Type B pancreatic cell (in vitro differentiated cells): ENCODE measurements around the gene FAM204A. TPM values are rescaled to one million over a fixed set of nuclear protein-coding genes. Genes with fewer than 3 reads are reported as not detected.

Source experiments
- DNase-seq: peaks from one replicate; pipeline ENCODE4 v3.0.0; 2021; ENCODE audit warnings: mixed read lengths; ENCODE audit not compliant: unreplicated experiment; ENCODE audit errors: extremely low spot score
- H3K27ac Mint-ChIP-seq: 2 replicates; pipeline ENCODE4 v1.8.0; 2021; ENCODE audit warnings: mild to moderate bottlenecking, mixed read lengths
- H3K27me3 Mint-ChIP-seq: 2 replicates; pipeline ENCODE4 v1.8.0; 2021; ENCODE audit warnings: mixed read lengths
- H3K36me3 Mint-ChIP-seq: 2 replicates; pipeline ENCODE4 v1.8.0; 2021; ENCODE audit warnings: mixed read lengths
- H3K4me1 Mint-ChIP-seq: one replicate; pipeline ENCODE4 v1.8.0; 2021; ENCODE audit warnings: mixed read lengths; ENCODE audit not compliant: unreplicated experiment
- H3K4me3 Mint-ChIP-seq: 2 replicates; pipeline ENCODE4 v1.8.0; 2021; ENCODE audit warnings: mild to moderate bottlenecking, mixed read lengths
- H3K9me3 Mint-ChIP-seq: 2 replicates; pipeline ENCODE4 v1.8.0; 2021; ENCODE audit warnings: mixed read lengths
- total RNA-seq: library from RNA; stranded (reverse); gene quantifications from 2 replicates; pipeline ENCODE4 v1.2.1, GENCODE V29; 2021; ENCODE audit warnings: low replicate concordance
- TF ChIP-seq, protein P1 (sequence below): fragments of 200-600 bp; sonication (generic); conservative IDR thresholded peaks from 2 replicates; pipeline ENCODE4 v1.5.0; 2021; ENCODE audit warnings: antibody characterized with exemption, mild to moderate bottlenecking

The FAM204A gene
- total RNA-seq, 1 donor from 2014 or later, result 58.0 TPM

DNA sequence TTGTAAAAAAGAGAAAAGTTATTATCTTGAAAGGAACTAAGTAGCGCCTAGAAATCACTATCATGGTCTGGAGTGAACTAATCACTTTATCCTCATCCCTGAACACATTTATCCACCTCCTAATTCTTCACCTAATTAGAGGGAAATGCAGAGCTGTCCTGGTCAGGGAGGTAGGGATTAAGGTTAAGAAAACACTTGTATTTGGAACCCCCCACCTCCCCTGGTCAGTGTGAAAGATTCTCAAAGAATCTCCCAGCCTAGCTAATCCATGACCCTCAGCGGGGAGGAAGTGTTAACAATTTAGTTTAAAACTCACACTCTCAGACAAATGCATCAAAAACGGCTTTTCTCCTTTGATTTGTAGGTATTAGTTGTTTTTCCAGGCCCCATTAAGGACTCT is 83.8 kb downstream of the FAM204A start:
- H3K36me3 Mint-ChIP-seq, result no peaks in the 10 kb centered on the region
- DNase-seq, result no peak
- H3K4me1 Mint-ChIP-seq, result peaks cover 31% of the 10 kb centered on the region
- no peak overlapping the region for H3K4me3 Mint-ChIP-seq
- H3K27ac Mint-ChIP-seq, result no peak overlapping the region
- H3K9me3 Mint-ChIP-seq, result no peaks in the 10 kb centered on the region
- H3K27me3 Mint-ChIP-seq, result peaks cover 83% of the 10 kb centered on the region
- TF ChIP-seq, protein P1, sequence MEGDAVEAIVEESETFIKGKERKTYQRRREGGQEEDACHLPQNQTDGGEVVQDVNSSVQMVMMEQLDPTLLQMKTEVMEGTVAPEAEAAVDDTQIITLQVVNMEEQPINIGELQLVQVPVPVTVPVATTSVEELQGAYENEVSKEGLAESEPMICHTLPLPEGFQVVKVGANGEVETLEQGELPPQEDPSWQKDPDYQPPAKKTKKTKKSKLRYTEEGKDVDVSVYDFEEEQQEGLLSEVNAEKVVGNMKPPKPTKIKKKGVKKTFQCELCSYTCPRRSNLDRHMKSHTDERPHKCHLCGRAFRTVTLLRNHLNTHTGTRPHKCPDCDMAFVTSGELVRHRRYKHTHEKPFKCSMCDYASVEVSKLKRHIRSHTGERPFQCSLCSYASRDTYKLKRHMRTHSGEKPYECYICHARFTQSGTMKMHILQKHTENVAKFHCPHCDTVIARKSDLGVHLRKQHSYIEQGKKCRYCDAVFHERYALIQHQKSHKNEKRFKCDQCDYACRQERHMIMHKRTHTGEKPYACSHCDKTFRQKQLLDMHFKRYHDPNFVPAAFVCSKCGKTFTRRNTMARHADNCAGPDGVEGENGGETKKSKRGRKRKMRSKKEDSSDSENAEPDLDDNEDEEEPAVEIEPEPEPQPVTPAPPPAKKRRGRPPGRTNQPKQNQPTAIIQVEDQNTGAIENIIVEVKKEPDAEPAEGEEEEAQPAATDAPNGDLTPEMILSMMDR, result no peak

DNA sequence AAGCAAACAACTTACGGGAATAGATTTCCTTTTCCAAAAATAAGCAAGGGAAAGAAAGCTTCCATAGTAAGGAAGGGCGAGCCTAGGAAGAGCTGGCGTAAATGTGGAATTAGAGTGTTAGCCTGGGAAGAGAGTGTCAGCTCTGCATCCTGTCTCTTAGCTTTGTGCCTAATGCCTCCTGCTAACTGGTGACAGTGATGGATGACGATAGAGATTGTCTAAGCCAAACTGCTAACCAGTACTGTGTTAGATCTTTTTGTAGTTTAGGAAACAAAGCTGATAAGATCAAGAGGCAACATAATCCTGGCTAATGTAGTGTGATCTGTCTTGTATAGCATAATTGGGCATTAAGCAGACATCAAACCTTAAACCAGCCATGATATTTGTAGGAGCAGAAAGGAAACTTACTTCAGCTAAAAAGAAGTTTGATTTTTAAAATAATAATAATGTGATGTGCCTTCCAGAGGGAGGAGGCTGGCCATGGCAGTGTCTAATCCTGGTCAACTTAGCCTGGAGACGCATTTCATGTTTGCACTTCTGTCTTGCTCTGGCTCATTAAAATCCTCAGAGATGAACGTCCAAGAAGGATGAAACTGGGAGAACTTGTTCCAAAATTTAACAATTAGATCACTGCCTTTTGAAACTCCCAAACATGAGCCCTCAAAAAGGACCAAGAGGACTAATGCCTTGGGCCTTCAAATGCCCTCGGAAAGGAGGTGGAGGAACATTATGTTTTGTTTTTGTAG is 85.1 kb downstream of the FAM204A start:
- Mint-ChIP-seq H3K27ac (no peak overlapping the region), H3K4me3 (no peak overlapping the region), H3K27me3 (peaks cover 70% of the 10 kb centered on the region), H3K4me1 (peaks cover 31% of the 10 kb centered on the region), H3K9me3 (no peaks in the 10 kb centered on the region), H3K36me3 (no peaks in the 10 kb centered on the region)
- TF ChIP-seq, protein P1, result no peak
- DNase-seq, result no peak

DNA sequence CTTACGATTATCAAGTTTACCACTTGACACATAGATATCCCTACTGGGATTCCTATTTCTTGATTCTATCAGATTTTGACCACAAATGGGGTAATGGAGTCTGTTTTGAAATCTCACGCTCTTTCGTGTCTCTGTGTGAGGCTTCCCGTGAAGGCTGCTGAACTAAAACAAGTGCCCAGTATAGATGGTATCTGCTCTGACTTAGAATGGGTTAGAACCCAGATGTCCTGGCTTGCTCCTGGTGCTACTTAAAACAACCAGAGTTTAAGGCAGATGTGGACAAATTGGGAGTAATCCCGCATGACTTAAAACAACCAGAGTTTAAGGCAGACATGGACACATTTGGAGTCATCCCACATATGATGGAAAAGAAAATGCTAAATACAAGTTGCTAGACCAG is 85.9 kb downstream of the FAM204A start:
- H3K4me1 Mint-ChIP-seq, result peaks cover 31% of the 10 kb centered on the region
- no peak overlapping the region for H3K4me3 Mint-ChIP-seq
- H3K27me3 Mint-ChIP-seq, result peaks cover 62% of the 10 kb centered on the region
- H3K27ac Mint-ChIP-seq, result no peak overlapping the region
- no peak for DNase-seq
- H3K9me3 Mint-ChIP-seq, result no peaks in the 10 kb centered on the region
- H3K36me3 Mint-ChIP-seq, result no peaks in the 10 kb centered on the region
- TF ChIP-seq, protein P1, result no peak

DNA sequence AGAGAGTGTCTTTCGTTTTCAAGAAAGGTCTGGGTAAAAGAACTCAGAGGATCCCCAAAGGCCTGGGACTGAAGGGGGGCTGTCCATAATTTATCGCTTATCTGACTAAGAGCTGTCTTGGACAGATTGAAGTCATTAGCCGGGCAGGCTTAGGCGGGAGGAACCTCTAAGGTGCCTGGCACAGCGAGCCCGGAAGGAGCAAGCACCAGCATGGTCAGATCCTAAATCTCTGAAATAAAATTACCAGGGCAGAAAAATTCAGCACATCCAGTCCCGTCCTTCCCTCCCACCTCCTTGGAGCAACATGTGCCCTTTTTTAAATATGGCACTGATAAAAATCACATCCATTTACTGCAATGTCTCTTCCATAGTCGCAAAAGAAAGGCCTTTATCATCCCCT is 86.8 kb downstream of the FAM204A start:
- Mint-ChIP-seq H3K27ac (no peak overlapping the region), H3K9me3 (no peaks in the 10 kb centered on the region), H3K4me1 (peaks cover 31% of the 10 kb centered on the region), H3K36me3 (no peaks in the 10 kb centered on the region), H3K27me3 (peaks cover 61% of the 10 kb centered on the region), H3K4me3 (no peak overlapping the region)
- DNase-seq, result no peak
- TF ChIP-seq, protein P1, result no peak

DNA sequence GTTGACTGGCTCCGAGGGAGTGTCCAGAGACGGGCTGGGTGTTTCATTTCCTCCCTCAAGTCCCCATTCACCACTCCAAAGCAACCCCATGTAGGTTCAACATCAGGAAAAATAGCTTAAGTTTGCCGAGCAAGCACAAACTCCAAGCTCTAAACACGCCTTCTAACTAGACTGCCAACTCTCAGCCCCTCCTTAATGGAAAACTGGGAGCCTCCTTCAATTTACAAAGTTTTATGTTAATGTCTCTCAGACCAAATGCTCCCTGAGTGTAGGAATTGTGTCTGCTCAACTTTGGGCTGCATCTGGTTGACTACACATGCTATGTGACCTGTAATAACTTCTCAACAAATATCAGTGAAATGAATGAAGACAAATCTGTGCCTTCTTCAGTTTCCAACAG is 87.5 kb downstream of the FAM204A start:
- Mint-ChIP-seq H3K27me3 (peaks cover 60% of the 10 kb centered on the region), H3K4me1 (peaks cover 31% of the 10 kb centered on the region), H3K9me3 (no peaks in the 10 kb centered on the region), H3K27ac (no peak overlapping the region), H3K4me3 (no peak overlapping the region), H3K36me3 (no peaks in the 10 kb centered on the region)
- TF ChIP-seq, protein P1, result no peak
- no peak for DNase-seq
